OCI-LY1 (cell line): Measurements from ENCODE around the gene FAXC.

ENCODE experiments used
- EZH2 ChIP-seq: fragments of 200-600 bp; sonication (generic), shearing (Covaris generic); IDR thresholded peaks from 2 replicates; pipeline ENCODE4 v1.8.0; 2017; ENCODE audit warnings: borderline replicate concordance, mixed run types, mild to moderate bottlenecking, antibody characterized with exemption, low read length, moderate library complexity, mixed read lengths
- TF ChIP-seq, protein P1 (sequence below): fragments of 200-600 bp; sonication (generic), shearing (Covaris generic); IDR thresholded peaks from 2 replicates; pipeline ENCODE4 v1.5.1; 2017; ENCODE audit warnings: mild to moderate bottlenecking, antibody characterized with exemption, low read length, moderate library complexity, mixed read lengths

DNA sequence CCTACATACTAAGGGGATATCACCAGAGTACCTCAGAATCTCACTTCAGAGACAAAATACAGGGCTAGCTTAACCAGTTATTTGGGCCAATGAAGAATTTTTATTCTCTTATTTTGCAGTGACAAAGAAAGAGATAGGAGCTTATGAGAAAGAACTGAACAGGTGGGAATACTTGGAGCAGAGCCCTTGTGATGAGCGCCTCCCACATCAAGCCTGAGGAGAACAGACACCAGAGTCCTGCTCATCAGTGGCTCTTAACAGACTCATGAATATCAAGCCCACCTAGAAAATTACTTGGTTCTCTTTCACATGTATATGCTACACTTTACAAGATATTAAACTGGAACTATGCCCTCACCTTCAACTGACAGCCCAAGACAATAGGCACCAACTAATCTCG is 99.0 kb downstream of the FAXC start:
- TF ChIP-seq, protein P1, sequence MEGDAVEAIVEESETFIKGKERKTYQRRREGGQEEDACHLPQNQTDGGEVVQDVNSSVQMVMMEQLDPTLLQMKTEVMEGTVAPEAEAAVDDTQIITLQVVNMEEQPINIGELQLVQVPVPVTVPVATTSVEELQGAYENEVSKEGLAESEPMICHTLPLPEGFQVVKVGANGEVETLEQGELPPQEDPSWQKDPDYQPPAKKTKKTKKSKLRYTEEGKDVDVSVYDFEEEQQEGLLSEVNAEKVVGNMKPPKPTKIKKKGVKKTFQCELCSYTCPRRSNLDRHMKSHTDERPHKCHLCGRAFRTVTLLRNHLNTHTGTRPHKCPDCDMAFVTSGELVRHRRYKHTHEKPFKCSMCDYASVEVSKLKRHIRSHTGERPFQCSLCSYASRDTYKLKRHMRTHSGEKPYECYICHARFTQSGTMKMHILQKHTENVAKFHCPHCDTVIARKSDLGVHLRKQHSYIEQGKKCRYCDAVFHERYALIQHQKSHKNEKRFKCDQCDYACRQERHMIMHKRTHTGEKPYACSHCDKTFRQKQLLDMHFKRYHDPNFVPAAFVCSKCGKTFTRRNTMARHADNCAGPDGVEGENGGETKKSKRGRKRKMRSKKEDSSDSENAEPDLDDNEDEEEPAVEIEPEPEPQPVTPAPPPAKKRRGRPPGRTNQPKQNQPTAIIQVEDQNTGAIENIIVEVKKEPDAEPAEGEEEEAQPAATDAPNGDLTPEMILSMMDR = no peak
- no peak for TF ChIP-seq EZH2
